ENCODE results near the gene LYPD6.

LYPD6 gene

DNA sequence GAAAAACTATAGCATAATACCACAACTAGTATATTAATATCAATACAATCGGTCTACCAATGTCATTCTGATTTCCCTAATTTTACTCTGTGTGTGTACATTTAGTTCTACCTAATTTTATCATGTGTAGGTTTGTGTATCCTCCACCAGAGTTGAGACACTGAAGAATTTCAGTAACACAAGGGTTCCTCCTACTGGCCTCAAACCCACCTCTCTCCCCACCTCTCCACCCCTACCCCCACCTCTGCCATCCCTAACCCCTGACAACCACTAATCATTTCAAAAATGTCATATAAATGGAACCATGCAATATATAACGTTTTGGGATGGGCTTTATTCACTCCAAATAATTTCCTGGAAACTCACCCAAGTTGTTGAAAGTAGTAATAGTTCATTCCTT lies 117.9 kb downstream of the LYPD6 start:
- no peak for DNase-seq

DNA sequence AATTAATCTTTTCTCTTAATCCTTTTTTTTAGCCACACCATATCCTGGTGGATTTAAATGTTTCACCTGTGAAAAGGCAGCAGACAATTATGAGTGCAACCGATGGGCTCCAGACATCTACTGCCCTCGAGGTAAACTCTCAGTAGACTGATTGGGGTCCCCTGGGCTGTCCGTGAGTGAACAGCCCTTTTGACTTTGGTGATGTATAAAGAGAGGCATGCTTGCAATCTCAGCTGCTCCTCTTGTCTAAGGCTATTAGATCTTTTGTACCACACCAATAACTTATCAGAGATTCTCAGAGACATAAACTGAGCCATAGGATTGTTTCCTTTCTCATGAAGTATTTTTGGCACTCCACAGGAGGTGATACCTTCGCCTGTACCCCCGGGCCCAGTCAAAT lies 118.6 kb downstream of the LYPD6 start:
- DNase-seq: no peak

DNA sequence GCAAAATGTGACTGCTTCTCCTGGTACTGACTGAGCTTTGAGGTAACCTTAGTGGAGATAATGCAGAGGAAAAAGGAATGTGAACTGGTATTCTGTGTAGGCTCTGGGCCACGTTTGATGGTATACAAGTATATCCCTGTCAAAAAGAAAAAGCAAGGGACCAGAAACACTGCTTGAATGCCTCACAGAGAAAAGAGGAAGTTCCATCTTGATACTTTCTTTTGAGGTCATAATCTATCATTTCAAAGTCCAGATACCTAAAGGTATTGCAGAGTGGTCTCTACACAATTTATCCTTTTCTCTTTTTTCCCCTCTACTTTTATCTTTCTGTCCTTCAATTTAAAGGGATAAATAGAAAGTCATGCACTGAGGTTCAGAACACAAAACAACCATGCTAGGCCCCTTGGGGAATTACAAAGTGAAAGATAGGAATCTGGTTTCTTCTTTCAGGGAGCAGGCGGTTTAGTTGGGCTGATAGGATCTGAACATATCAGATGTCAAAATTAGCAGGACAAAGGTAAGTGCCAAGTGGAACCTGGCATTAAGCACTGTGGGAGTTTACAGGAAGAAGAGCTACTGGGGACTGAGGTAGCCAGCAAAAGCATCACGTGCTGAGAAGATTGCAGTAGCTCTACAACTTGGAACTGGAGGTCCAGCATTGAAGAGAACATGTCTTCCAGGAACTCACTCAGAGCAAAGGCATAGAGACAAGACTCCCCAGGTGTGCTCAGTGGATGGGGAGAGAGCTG lies 121.2 kb downstream of the LYPD6 start:
- DNase-seq: no peak

DNA sequence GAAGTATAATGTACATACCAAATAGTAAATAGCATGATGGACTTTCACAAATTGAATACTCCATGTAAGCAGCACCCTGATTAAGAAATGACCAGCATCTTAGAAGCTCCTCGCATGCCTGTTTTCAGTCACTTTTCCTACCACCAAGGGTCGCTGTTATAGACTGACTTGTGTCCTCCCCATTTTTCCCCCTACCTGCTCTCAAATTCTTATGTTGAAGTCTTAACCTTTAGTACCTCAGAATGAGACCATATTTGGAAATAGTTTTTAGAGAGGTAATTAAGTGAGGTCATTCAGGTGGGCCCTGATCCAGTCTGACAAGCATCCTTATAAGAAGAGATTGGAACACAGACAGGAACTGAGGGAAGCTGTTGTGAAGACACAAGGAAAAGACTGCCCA lies 125.9 kb downstream of the LYPD6 start:
- DNase-seq: no peak

DNA sequence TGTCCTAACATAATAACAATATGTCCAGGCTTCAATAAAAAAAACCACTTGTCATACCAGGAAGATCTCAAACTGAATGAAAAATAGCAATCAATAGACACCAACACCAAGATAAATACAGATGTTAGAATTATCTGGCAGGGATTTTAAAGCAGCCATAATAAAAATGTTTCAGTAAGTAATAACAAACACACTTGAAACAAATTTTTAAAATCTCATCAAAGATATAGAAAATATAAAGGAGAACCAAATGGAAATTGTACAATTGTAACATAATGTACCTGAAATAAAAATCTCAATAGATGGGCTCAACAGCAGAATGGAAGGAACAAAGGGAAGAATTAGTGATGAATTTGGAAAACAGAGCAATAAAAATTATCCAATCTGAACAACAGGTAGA lies 128.1 kb downstream of the LYPD6 start:
- DNase-seq: no peak

DNA sequence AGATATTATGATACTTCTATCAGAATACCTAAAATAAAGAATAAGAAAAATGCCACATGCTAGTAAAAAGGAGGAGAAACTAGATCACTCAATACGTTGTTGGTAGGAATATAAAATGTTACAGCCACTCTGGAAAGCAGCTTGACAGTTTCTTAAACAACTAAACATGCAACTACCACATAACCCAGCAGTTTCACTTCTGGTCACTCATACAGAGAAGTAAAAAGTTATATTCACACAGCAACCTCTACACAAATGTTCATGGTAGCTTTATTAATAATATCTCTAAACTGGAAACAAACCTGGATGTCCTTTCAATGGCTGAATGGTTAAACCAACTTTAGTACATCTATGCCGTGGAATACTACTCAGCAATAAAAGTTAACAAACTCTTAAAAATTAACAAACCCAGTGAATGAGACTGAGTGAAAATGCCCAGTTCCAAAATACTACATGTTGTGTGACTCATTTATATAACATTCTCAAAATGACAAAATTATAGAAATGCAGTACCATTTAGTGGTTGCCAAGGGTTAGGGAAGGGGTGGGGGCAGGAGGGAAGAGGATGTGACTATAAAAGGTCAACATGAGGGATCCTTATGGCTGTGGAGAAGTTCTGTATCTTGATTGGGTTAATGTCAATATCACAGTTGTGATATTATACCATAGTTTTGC lies 133.1 kb downstream of the LYPD6 start:
- DNase-seq: no peak

DNA sequence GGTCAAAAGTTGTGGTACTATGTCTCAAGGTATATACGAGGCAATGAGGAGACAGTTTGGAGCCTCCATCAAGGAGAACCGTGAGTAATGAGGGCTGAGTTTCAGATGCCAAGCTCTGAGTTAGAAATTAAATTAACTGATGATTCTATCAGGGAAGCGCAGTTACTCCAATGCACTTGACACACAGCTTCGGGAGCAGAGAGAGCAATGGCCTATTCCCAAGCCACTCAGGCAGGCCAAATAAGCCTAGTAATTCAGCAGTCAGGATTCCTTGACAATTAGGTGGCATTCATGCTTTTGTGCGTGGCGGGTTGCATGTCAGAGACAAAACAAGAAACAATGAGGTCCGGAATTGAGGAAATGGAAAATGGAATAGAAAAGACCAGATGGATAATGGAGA lies 134.0 kb downstream of the LYPD6 start:
- DNase-seq: no peak

DNA sequence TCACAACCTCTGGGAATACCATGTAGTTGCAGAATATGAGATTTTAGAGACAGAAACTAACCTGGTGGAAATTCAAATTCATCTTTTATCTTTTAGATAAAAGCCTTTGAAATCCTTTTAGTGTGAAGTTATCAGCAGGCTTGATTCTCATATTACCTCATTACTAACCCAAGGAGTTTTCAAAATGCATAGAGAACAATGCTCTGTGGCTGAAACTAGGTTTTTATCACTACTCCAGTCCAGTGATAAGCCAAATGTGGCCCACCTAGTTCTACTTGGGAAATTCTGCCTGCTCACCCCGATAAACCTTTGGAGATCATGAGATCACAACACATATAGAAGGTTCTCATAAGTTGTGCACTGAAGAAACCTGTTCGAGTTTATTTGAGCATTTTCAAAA lies 135.5 kb downstream of the LYPD6 start:
- no peak for DNase-seq

DNA sequence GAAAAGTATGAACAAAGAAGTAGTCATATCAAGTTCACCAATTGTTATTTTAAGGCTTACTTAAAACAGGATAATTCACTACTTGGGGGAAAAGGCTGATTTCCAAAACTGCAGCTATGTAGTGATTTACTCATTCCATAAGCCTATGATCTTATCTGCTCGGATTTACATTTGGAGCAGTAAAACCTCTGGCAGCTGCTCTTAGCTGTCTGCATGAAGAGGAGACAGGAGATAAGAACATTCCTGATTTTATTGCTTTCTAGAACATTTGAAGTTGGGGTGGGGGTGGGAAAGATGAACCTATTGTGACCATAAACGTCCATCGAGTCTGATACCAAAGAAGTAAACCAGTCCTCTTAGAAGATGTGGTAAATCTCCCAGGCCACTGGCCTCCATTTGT lies 136.2 kb downstream of the LYPD6 start:
- no peak for DNase-seq

DNA sequence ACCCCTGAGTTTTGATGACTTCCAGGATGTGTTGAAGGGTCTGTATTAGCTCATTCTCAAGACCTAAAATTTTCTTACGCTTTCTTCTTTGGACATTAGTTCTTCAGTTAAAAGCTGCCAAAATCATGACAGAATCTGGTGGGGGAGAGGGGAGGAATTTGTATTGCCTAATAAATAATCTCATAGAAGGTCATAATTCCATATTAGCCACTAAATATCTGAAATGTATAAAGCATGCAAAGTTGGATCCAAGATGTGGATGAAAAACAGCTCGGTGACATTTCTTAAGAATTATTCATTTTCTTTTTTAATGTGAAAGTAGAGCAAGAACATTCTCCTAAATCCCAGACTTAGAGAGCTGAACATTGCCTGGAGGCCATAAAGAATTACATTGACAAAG lies 137.0 kb downstream of the LYPD6 start:
- DNase-seq: no peak

DNA sequence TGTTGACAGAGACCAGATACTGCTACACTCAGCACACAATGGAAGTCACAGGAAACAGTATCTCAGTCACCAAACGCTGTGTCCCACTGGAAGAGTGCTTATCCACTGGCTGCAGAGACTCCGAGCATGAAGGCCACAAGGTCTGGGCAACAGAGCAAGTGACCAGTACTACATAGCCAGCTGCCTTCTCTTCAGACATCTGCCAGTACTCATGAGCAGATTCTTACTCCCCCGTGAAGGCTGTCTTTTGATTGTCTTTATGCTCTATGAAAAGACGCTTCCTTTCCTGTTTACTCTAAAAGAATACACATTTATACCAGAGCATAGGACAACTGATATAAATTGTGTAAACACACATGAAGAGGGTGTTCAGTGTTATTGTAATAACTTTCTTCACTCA lies 138.2 kb downstream of the LYPD6 start:
- DNase-seq: no peak

DNA sequence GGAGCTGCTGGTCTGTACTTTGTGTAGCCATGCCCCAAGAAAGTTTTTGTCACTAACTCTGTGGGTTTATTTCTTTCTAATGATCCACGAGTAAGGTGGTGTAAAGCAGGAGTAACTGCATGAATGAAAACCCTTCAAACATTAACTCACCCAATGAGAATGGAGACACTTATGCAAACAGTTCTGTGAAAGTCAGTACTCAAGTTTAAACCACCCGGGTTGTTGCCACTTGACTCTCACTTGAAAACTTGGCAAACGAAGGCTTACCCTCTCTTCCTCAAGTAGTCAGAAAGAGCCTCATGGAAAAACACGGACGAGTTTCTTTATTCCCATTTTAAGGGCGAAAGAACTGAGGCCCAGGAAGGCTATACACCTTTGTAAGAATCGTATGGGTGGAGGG lies 139.7 kb downstream of the LYPD6 start:
- no peak for DNase-seq

DNA sequence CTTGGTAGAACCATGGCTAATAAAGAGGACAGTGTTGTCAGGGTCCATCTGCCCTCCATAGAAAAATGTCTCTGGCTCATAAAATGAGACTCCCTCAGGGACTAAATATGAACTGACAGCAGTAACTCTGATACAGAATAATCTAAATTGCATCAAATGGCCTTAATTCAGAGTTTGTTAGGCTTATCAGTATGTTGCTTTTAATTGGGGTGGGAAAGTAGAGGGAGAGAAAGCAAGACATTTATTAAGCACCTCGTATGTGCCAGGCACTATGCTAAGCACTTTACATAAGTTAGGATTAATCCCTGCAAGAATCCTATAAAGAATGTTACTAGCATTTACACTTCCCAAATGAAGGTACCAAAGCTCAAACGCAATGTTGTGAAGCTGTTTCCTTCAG lies 142.0 kb downstream of the LYPD6 start:
- DNase-seq: no peak

DNA sequence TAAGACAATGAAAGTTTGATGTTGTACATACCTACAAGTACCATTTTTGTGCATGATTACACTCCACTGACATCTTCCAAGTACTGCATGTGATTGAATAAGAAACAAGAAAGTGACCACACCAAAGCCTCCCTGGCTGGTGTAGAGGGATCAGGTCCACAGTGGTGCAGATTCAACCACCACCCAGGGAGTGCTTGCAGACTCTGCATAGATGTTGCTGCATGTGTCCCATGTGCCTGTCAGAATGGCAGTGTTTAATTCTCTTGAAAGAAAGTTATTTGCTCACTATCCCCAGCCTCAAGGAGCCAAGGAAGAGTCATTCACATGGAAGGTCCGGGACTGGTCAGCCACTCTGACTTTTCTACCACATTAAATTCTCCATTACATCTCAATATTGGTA lies 142.7 kb downstream of the LYPD6 start:
- DNase-seq: no peak

DNA sequence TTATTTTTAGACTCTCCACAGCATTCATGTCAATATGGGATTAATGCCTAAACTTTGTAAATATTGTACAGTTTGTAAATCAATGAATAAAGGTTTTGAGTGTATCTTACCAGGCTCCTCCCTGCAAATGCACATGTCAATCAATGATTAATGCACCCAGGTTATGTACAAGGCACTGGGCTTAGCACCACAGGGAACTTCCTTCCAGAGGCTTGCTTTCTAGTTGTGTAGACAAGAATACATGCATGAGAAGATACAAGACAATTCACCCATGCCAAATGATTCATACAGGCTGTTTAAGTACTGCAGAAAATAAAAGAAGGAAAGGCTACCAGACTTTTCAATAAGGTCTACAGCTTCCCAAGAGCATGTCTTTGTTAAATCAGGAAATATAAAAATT lies 143.1 kb downstream of the LYPD6 start:
- no peak for DNase-seq

DNA sequence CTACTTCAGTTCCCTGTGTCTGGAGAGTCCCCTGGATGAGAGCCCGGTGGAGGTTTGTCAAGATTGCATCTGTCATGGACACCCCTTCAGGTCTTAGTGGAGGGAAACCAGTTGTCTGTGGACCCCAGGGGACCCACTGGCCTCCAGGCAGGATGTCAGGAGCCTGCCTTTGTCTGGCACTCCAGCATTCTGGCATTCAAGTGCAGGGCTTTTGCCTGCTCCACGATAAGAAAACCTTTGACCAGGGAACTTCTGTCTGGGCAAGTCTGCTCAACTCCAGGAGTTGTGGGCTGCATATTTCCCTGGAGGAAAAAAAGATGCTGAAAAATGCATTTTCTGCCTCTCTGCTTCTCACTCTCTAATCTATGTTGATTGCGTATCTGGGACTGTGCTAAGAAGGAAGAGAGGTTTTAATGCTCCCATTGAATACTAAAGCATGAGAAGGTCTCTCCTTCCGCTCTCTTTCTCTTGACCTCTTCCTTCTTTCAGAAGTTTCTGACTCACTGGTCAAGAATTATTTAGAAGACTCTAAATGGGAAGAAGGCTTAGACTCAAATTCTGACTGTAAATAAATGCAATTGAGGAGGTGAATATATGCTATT lies 152.7 kb downstream of the LYPD6 start:
- no peak for DNase-seq

DNA sequence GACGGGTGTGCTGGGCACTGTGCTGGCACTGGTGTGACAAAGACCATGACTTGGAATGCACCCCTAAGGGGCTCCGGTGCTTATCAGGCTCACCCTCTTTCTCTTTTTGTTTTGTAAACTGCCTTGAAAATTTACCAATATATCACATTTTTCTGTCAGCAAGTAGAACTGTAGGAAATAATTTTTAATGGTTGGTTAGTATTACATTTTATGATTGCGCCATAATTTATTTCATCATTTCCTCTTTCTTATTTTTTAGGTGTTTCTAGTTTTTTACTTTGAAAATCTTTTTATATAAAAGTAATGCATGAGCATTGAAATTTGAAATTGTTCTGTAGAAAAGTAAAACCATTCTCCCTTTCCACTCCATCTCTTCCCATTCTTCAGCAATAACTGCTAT lies 156.3 kb downstream of the LYPD6 start:
- no peak for DNase-seq

DNA sequence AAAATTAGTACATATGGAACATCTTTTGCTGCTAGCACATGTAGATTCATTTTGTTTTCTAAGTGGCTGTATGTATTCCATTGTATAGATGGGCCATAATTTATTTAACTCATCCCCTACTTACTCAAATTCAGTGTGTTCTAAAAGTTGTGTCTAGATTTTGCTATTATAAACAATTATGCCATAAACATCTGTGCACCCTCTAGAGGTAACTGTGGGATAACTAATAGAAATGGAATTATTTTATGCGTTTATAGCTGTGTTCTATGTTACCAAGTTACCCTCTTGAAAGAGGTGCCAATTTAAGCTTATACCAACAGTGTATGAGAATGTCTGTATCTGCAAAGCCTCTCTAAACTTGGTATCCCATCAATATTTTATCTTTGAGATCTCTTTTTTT lies 156.8 kb downstream of the LYPD6 start:
- no peak for DNase-seq

DNA sequence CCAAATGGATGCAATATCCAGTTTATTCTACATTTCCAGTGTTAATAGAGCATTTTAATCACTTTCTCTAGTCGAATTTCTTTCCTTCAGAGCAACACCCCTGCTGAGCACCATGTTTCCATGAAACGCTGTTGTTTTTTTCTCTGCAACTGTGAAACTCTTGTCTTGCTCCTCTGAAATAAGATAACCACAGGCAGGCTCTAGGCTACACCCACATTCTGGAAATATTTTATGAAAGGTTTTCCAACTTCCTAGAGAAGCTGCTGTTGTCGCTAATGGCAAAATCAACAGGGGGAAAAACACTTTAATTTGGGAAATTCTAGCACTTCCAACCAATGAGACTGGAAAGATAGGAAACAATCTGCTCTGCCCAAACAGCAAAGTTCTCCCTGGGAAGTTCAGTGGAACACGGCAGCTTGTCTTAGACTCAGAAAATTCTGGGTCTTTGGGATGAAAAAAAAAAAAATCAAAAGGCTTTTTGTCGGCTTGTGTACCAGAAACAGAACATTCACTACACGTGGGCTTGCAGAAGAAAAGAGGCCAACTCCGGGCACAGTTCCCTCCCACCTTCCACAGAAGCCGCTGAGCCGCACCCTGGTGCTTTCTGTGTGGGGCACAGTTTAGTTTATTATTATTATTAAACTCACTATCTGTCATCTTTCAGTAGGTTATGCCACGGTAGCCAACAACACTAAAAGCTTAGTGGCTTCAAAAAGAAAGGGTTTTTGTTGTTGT lies 158.5 kb downstream of the LYPD6 start:
- peak in 28 of 58 donors; percentile 1 to 57 (median 14) for DNase-seq

DNA sequence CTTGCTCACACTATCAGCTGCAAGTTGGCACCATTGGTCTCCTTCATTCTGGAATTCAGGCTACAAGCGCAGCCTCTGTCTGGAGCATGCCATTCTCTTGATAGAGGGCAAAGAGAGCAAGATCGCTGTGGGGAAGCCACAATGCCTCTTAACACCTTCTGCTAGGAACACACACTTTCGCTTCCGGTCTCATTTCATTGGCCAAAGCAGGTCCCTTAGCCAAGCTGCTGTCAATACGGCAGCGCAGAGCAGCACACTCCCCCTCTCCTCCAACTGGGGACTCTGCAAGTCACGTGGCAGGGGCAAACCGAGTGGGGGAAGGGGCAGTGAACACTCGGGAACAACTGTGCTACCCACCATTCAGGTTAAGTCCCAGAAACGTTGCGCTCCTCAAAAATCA lies 159.1 kb downstream of the LYPD6 start:
- peak in 30 of 58 donors; percentile 1 to 57 (median 18) for DNase-seq

DNA sequence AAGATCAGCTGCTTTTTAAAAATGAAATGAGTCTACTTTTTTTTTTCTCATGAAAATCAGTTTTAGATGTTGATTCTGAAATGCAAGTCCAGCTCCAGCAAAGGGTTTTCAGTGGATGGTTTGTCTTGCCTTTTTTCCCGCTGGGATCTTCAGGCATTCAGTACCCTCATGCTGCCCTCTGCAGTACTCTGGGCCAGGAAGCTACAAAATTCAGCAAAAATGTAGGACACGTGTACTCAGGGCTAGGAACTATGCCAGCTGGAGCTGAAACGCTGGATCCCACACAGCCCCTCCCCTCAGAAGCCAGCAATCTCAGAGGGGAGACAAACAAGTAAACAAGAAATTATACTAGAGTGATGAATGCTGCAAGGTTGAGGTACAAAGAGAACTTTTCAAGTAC lies 159.9 kb downstream of the LYPD6 start:
- DNase-seq: peak in 41 of 58 donors; percentile 3 to 73 (median 30)

DNA sequence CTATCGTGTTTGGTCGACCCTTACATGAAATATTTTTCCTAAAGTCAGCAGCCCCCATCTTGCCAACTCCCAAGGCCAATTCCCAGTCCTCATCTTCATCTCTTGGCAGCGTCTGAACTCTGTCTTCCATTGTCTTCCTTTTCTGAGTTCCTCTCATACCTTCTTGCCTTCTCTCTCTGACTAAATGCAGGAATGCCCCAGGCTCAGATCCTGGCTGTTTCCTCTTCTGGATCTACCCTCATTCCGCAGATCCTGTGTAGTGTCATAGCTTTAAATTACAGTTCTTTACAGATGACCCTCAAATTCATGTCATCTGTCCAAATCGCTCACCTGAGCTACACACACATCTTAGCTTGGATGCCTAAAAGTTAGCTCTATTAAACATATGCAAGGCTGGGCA lies 162.5 kb downstream of the LYPD6 start:
- DNase-seq: no peak

Data from anterior cingulate cortex (tissue), 58 donors.